IMR-90 (cell line): ENCODE data around the gene RNF125. TPM values are rescaled to one million over a fixed set of nuclear protein-coding genes. Genes with fewer than 3 reads are reported as not detected.

Source experiments
- ATAC-seq: fragments of 200-7000 bp; cut with Tn5 transposase; 2 replicates; pipeline ENCODE4 v1.9.1; 2020; ENCODE audit warnings: low read depth, mild to moderate bottlenecking, moderate library complexity
- BruUV-seq: library from RNA; stranded (reverse); fragments of 400-500 nt; replicated peaks from 2 replicates; lab custom pipeline; 2021; lab: Mats Ljungman, UMichigan
- CTCF ChIA-PET: fragments of 300-600 bp; formaldehyde crosslinking; extraction: SDS; loops from one replicate; lab custom pipeline; 2021; ENCODE audit warnings: antibody characterized with exemption; lab: Yijun Ruan, JAX
- POLR2A ChIA-PET: fragments of 300-600 bp; sonication (Branson Sonifier 250); formaldehyde crosslinking; loops from one replicate; lab custom pipeline; 2022; ENCODE audit warnings: antibody characterized with exemption; ENCODE audit not compliant: unreplicated experiment; lab: Charles Lee
- DNase-seq: peaks from one replicate; pipeline ENCODE4 v3.0.0; 2013
- H2AFZ ChIP-seq: replicated peaks from 2 replicates; pipeline ENCODE3; 2013; ENCODE audit warnings: low read length, mild to moderate bottlenecking; ENCODE audit not compliant: poor library complexity
- H2AK5ac ChIP-seq: 2 replicates; pipeline ENCODE4 v1.6.1; 2013; ENCODE audit warnings: low read depth, low read length, inconsistent platforms
- H2AK9ac ChIP-seq: replicated peaks from 2 replicates; pipeline ENCODE3; 2013; ENCODE audit warnings: mild to moderate bottlenecking, low read depth, low read length, moderate library complexity; ENCODE audit not compliant: poor library complexity
- H2BK120ac ChIP-seq: 2 replicates; pipeline ENCODE4 v1.6.1; 2013; ENCODE audit warnings: low read depth, low read length, inconsistent platforms
- H2BK15ac ChIP-seq: 3 replicates; pipeline ENCODE4 v1.6.1; 2013; ENCODE audit warnings: low read depth, low read length, inconsistent platforms
- H2BK20ac ChIP-seq: 2 replicates; pipeline ENCODE4 v1.6.1; 2013; ENCODE audit warnings: low read depth, mild to moderate bottlenecking, inconsistent platforms, low read length, moderate library complexity
- H2BK5ac ChIP-seq: 2 replicates; pipeline ENCODE4 v1.6.1; 2013; ENCODE audit warnings: mild to moderate bottlenecking, low read depth, low read length, inconsistent platforms; ENCODE audit not compliant: poor library complexity, severe bottlenecking
- H3K14ac ChIP-seq: replicated peaks from 2 replicates; pipeline ENCODE4 v1.6.1; 2013; ENCODE audit warnings: low read depth, low read length, inconsistent platforms
- H3K18ac ChIP-seq: 2 replicates; pipeline ENCODE4 v1.6.1; 2013; ENCODE audit warnings: low read depth, low read length, control low read depth
- H3K23ac ChIP-seq: 2 replicates; pipeline ENCODE4 v1.6.1; 2013; ENCODE audit warnings: low read depth, low read length, inconsistent platforms
- H3K27ac ChIP-seq: 2 replicates; pipeline ENCODE4 v1.5.1; 2013; ENCODE audit warnings: mild to moderate bottlenecking, control low read depth, low read length; ENCODE audit not compliant: insufficient read depth
- H3K27me3 ChIP-seq: 2 replicates; pipeline ENCODE4 v1.6.1; 2013; ENCODE audit warnings: low read length; ENCODE audit not compliant: control insufficient read depth, insufficient read depth
- H3K36me3 ChIP-seq: 2 replicates; pipeline ENCODE4 v1.6.1; 2013; ENCODE audit warnings: low read length, mixed read lengths; ENCODE audit not compliant: control insufficient read depth, insufficient read depth
- H3K4ac ChIP-seq: 2 replicates; pipeline ENCODE4 v1.6.1; 2013; ENCODE audit warnings: low read depth, low read length, inconsistent platforms
- H3K4me1 ChIP-seq: 2 replicates; pipeline ENCODE4 v1.6.1; 2013; ENCODE audit warnings: low read length, mixed read lengths; ENCODE audit not compliant: control insufficient read depth, insufficient read depth
- H3K4me2 ChIP-seq: 2 replicates; pipeline ENCODE4 v1.6.1; 2013; ENCODE audit warnings: low read depth, mild to moderate bottlenecking, control low read depth, low read length, moderate library complexity
- H3K4me3 ChIP-seq: 2 replicates; pipeline ENCODE4 v1.5.1; 2013; ENCODE audit warnings: low read depth, mild to moderate bottlenecking, control low read depth, low read length, moderate library complexity; ENCODE audit not compliant: insufficient read depth
- H3K56ac ChIP-seq: 2 replicates; pipeline ENCODE4 v1.6.1; 2013; ENCODE audit warnings: low read length, inconsistent platforms; ENCODE audit not compliant: insufficient read depth; ENCODE audit errors: extremely low read depth
- H3K79me1 ChIP-seq, 2 experiments: 2 replicates each; pipeline ENCODE4 v1.6.1; 2013; ENCODE audit warnings: low read length in 2 of 2, inconsistent platforms in 1 of 2, low read depth in 1 of 2
- H3K9ac ChIP-seq: 2 replicates; pipeline ENCODE4 v1.6.1; 2013; ENCODE audit warnings: low read depth, low read length, control low read depth
- H3K9me1 ChIP-seq: 2 replicates; pipeline ENCODE4 v1.6.1; 2013; ENCODE audit warnings: low read length, inconsistent platforms; ENCODE audit not compliant: insufficient read depth
- H3K9me3 ChIP-seq: 2 replicates; pipeline ENCODE4 v1.6.1; 2013; ENCODE audit warnings: low read length; ENCODE audit not compliant: control insufficient read depth, insufficient read depth
- H4K20me1 ChIP-seq: 2 replicates; pipeline ENCODE4 v1.6.1; 2013; ENCODE audit warnings: low read length, inconsistent platforms; ENCODE audit not compliant: insufficient read depth
- H4K5ac ChIP-seq: 2 replicates; pipeline ENCODE4 v1.6.1; 2013; ENCODE audit warnings: mild to moderate bottlenecking, low read depth, low read length, control low read depth
- H4K8ac ChIP-seq, 2 experiments: 2 replicates each; pipeline ENCODE4 v1.6.1; 2013; ENCODE audit warnings: low read depth in 2 of 2, low read length in 2 of 2, control low read depth in 1 of 2, inconsistent platforms in 1 of 2
- H4K91ac ChIP-seq: 2 replicates; pipeline ENCODE4 v1.6.1; 2013; ENCODE audit warnings: low read depth, low read length, inconsistent platforms; ENCODE audit not compliant: insufficient read depth
- BHLHE40 ChIP-seq: fragments of 150-350 bp; IDR thresholded peaks from 2 replicates; pipeline ENCODE4 v1.6.1; 2016; ENCODE audit warnings: mild to moderate bottlenecking, low read depth, low read length
- CEBPB ChIP-seq: IDR thresholded peaks from 2 replicates; pipeline ENCODE4 v1.6.1; 2012; ENCODE audit warnings: low read depth, low read length, improper control_type of control experiment
- CTCF ChIP-seq: conservative IDR thresholded peaks from 2 replicates; pipeline ENCODE4 v1.5.1; 2012; ENCODE audit warnings: mild to moderate bottlenecking, low read depth, low read length, improper control_type of control experiment
- ELK1 ChIP-seq: fragments of 150-350 bp; IDR thresholded peaks from 2 replicates; pipeline ENCODE4 v1.6.1; 2016; ENCODE audit warnings: low read depth, mild to moderate bottlenecking, low read length, moderate library complexity, borderline replicate concordance
- FOS ChIP-seq: fragments of 150-350 bp; IDR thresholded peaks from 2 replicates; pipeline ENCODE4 v1.6.1; 2016; ENCODE audit warnings: low read depth, low read length
- MAFK ChIP-seq: IDR thresholded peaks from 2 replicates; pipeline ENCODE4 v1.6.1; 2012; ENCODE audit warnings: low read depth, low read length, improper control_type of control experiment
- MAZ ChIP-seq: IDR thresholded peaks from 2 replicates; pipeline ENCODE4 v1.6.1; 2012; ENCODE audit warnings: low read depth, mild to moderate bottlenecking, low read length, improper control_type of control experiment, moderate library complexity, borderline replicate concordance
- MXI1 ChIP-seq: IDR thresholded peaks from 2 replicates; pipeline ENCODE4 v1.6.1; 2012; ENCODE audit warnings: low read depth, mild to moderate bottlenecking, low read length, moderate library complexity, borderline replicate concordance
- NFE2L2 ChIP-seq: fragments of 150-350 bp; IDR thresholded peaks from 2 replicates; pipeline ENCODE4 v1.6.1; 2016; ENCODE audit warnings: low read depth, mild to moderate bottlenecking, low read length
- POLR2A ChIP-seq: IDR thresholded peaks from 2 replicates; pipeline ENCODE4 v1.6.1; 2012; ENCODE audit warnings: mild to moderate bottlenecking, low read depth, low read length
- RAD21 ChIP-seq: IDR thresholded peaks from 2 replicates; pipeline ENCODE4 v1.6.1; 2012; ENCODE audit warnings: low read length, improper control_type of control experiment
- RCOR1 ChIP-seq: IDR thresholded peaks from 2 replicates; pipeline ENCODE4 v1.6.1; 2012; ENCODE audit warnings: mild to moderate bottlenecking, low read length, improper control_type of control experiment; ENCODE audit not compliant: insufficient replicate concordance
- RFX5 ChIP-seq: IDR thresholded peaks from 2 replicates; pipeline ENCODE4 v1.8.0; 2012; ENCODE audit warnings: low read depth, mild to moderate bottlenecking, low read length, moderate library complexity
- SMC3 ChIP-seq: fragments of 150-350 bp; IDR thresholded peaks from 2 replicates; pipeline ENCODE4 v1.6.1; 2016; ENCODE audit warnings: low read depth, mild to moderate bottlenecking, antibody characterized with exemption, low read length, moderate library complexity
- USF2 ChIP-seq: fragments of 150-350 bp; IDR thresholded peaks from 2 replicates; pipeline ENCODE4 v1.6.1; 2017; ENCODE audit warnings: mild to moderate bottlenecking, antibody characterized with exemption, low read length, low read depth
- WGBS, 2 experiments: methylation state at CpG; one replicate each; pipeline versions ENCODE4 v1.1.5 to v1.1.7; 2013; ENCODE audit warnings: missing lambda C conversion rate in 2 of 2; ENCODE audit not compliant: insufficient read length in 1 of 2; ENCODE audit errors: extremely low coverage in 2 of 2; 5-methylcytosine and 5-hydroxymethylcytosine counted together
- dilution Hi-C: fragments of 300-500 bp; cut with HindIII; formaldehyde crosslinking; loops from one replicate; pipeline ENCODE4 v1.14.3; 2018; ENCODE audit warnings: low sequenced_read_pairs; ENCODE audit not compliant: unreplicated experiment
- in situ Hi-C: fragments of 300-500 bp; cut with MboI; formaldehyde crosslinking; loops from 3 replicates; pipeline ENCODE4 v1.14.3; 2019; ENCODE audit warnings: low sequenced_read_pairs, inconsistent platforms, mixed read lengths
- intact Hi-C: fragments of 100-400 bp; cut with micrococcal nuclease; formaldehyde crosslinking; loops from 2 replicates; pipeline ENCODE4 v1.10.0; 2022
- polyA plus RNA-seq, 3 experiments: library from polyadenylated mRNA; depleted of rRNA; stranded (reverse); fragments of >200 nt; gene quantifications; 2 replicates each; pipeline ENCODE4 v1.2.3, GENCODE V29; 2012; ENCODE audit warnings: low replicate concordance in 1 of 3
- total RNA-seq: library from RNA; depleted of rRNA; stranded (reverse); fragments of >200 nt; gene quantifications from 2 replicates; pipeline ENCODE4 v1.2.3, GENCODE V29; 2012

Gene RNF125
- total and polyA plus RNA-seq, 2 of the 4 experiments (the other 2 are of a cell fraction): under 0.01 to 0.10 TPM

GRCh38 chr18:32019251-32019948, 775 bp downstream of the RNF125 start:
- H3K4ac ChIP-seq: no peak overlapping the region
- H3K18ac ChIP-seq: no peak overlapping the region
- no peak overlapping the region for H4K8ac ChIP-seq
- WGBS, 2 experiments: 0% methylated on average over 12 of the region's 31 CpGs; no CpG with 5 or more reads in 1 of the 2 experiments
- ATAC-seq (peak; percentile 18; the same call in 1 of the 2 replicates), DNase-seq (no peak)
- no peaks in the 10 kb centered on the region for H3K79me1 ChIP-seq
- no peak overlapping the region for H4K91ac ChIP-seq
- H2BK120ac ChIP-seq: no peak overlapping the region
- H3K9me3 ChIP-seq: no peaks in the 10 kb centered on the region
- H3K23ac ChIP-seq: no peak overlapping the region
- H3K56ac ChIP-seq: no peak overlapping the region
- H3K14ac ChIP-seq: no peak overlapping the region
- H3K36me3 ChIP-seq: no peaks in the 10 kb centered on the region
- dilution Hi-C loops: no loop called here
- no peak overlapping the region for H3K9ac ChIP-seq
- in situ Hi-C loops: no loop called here
- CTCF ChIA-PET: interaction anchor here (0.5 to 0.6 kb wide), 2 partner anchors 40 to 66 kb away, joined by 3 read pairs; no protein-coding TSS in a partner anchor
- no TSS peak for BruUV-seq
- no peak overlapping the region for H3K27ac ChIP-seq
- no peak overlapping the region for H2BK20ac ChIP-seq
- H2BK15ac ChIP-seq: no peak overlapping the region
- peak overlapping the region; percentile 42 for H3K4me3 ChIP-seq
- H2AK5ac ChIP-seq: no peak overlapping the region
- peak overlapping the region; percentile 89 for H2AFZ ChIP-seq
- no peak overlapping the region for H2BK5ac ChIP-seq
- no peak overlapping the region for H4K5ac ChIP-seq
- H3K4me2 ChIP-seq: peak overlapping the region; percentile 81
- intact Hi-C loops: no loop called here
- H3K27me3 ChIP-seq: peaks cover 8% of the 10 kb centered on the region
- H4K20me1 ChIP-seq: no peaks in the 10 kb centered on the region
- no peaks in the 10 kb centered on the region for H3K9me1 ChIP-seq
- no peak overlapping the region for H2AK9ac ChIP-seq
- POLR2A ChIA-PET: no interaction called here
- H3K4me1 ChIP-seq: peaks cover 2% of the 10 kb centered on the region; the same call in 1 of the 2 replicates
- TF ChIP-seq MAFK: no peak
- no peak for TF ChIP-seq ELK1
- no peak for TF ChIP-seq MAZ
- no peak for TF ChIP-seq CEBPB
- no peak for TF ChIP-seq CTCF
- no peak for TF ChIP-seq SMC3
- TF ChIP-seq RAD21: no peak
- no peak for TF ChIP-seq FOS
- TF ChIP-seq RFX5: no peak
- TF ChIP-seq NFE2L2: no peak
- no peak for TF ChIP-seq RCOR1
- no peak for TF ChIP-seq USF2
- no peak for TF ChIP-seq BHLHE40
- TF ChIP-seq MXI1: no peak
- TF ChIP-seq POLR2A: no peak
